ENCODE measurements around the gene SOX15. TPM values are rescaled to one million over a fixed set of nuclear protein-coding genes. Genes with fewer than 3 reads are reported as not detected.
A peak's percentile ranks its signal among the peaks of the same experiment; 100 is the strongest.

SOX15 gene
- total and polyA plus RNA-seq, 3 donors from 2014 or later = 2.6 to 4.0 (median 2.8) TPM

- Histone ChIP-seq H3K4me1 (peaks cover 2% of the 10 kb centered on the region), H3K4me3 (no peak overlapping the region), H3K9me3 (no peaks in the 10 kb centered on the region), H3K27me3 (no peaks in the 10 kb centered on the region), H3K27ac (no peak overlapping the region), H3K36me3 (ENCODE audit: low read depth, missing control alignments) (no peaks in the 10 kb centered on the region)
- TF ChIP-seq POLR2A (IDR thresholded peaks at IDR 0.05) = no peak
- no peak for TF ChIP-seq CTCF (IDR thresholded peaks at IDR 0.05)
- 85 to 86% methylated on average over 12 of the region's 12 CpGs for WGBS, 2 donors
- DNase-seq = no peak
- intact Hi-C loops (cut with DNase I; ENCODE audit: low total_unique reads) = no loop called here
These were observed 3.4 kb upstream of the SOX15 start for GRCh38 chr17:7593296-7593695.

GRCh38 chr17:7592422-7593021 is 2.6 kb upstream of the SOX15 start:
- no peaks in the 10 kb centered on the region for H3K36me3 ChIP-seq (ENCODE audit: low read depth, missing control alignments)
- H3K4me1 ChIP-seq = peaks cover 2% of the 10 kb centered on the region
- no peak overlapping the region for H3K4me3 ChIP-seq
- H3K27me3 ChIP-seq = no peaks in the 10 kb centered on the region
- no peak overlapping the region for H3K27ac ChIP-seq
- H3K9me3 ChIP-seq = no peaks in the 10 kb centered on the region
- intact Hi-C loops (cut with DNase I; ENCODE audit: low total_unique reads) = no loop called here
- TF ChIP-seq CTCF (IDR thresholded peaks at IDR 0.05) (no peak), POLR2A (IDR thresholded peaks at IDR 0.05) (no peak)
- 93 to 95% methylated on average over 23 of the region's 23 CpGs for WGBS, 2 donors
- DNase-seq = no peak

GRCh38 chr17:7591596-7591995 is 1.7 kb upstream of the SOX15 start:
- Histone ChIP-seq H3K36me3 (ENCODE audit: low read depth, missing control alignments) (no peaks in the 10 kb centered on the region), H3K4me1 (peaks cover 2% of the 10 kb centered on the region), H3K9me3 (no peaks in the 10 kb centered on the region), H3K27me3 (no peaks in the 10 kb centered on the region), H3K4me3 (no peak overlapping the region), H3K27ac (no peak overlapping the region)
- TF ChIP-seq POLR2A (IDR thresholded peaks at IDR 0.05) (no peak), CTCF (IDR thresholded peaks at IDR 0.05) (no peak)
- no peak for DNase-seq
- 88 to 92% methylated on average over 5 of the region's 5 CpGs for WGBS, 2 donors
- intact Hi-C loops (cut with DNase I; ENCODE audit: low total_unique reads) = no loop called here

- Histone ChIP-seq H3K4me3 (no peak overlapping the region), H3K4me1 (peaks cover 2% of the 10 kb centered on the region), H3K27me3 (no peaks in the 10 kb centered on the region), H3K27ac (no peak overlapping the region), H3K36me3 (ENCODE audit: low read depth, missing control alignments) (no peaks in the 10 kb centered on the region), H3K9me3 (no peaks in the 10 kb centered on the region)
- intact Hi-C loops (cut with DNase I; ENCODE audit: low total_unique reads) = no loop called here
- DNase-seq = no peak
- WGBS, 2 donors = 53 to 80% methylated on average over 3 to 4 of the region's 4 CpGs
- no peak for TF ChIP-seq CTCF (IDR thresholded peaks at IDR 0.05)
- TF ChIP-seq POLR2A (IDR thresholded peaks at IDR 0.05) = no peak
These were observed 849 bp upstream of the SOX15 start for GRCh38 chr17:7590743-7591142.

- H3K36me3 ChIP-seq (ENCODE audit: low read depth, missing control alignments) = no peaks in the 10 kb centered on the region
- H3K27me3 ChIP-seq = no peaks in the 10 kb centered on the region
- peaks cover 8% of the 10 kb centered on the region for H3K4me1 ChIP-seq
- H3K4me3 ChIP-seq = peak overlapping the region; percentile 47 to 61
- 20 to 39% methylated on average over 22 to 23 of the region's 56 CpGs for WGBS, 2 donors
- intact Hi-C loops (cut with DNase I; ENCODE audit: low total_unique reads) = no loop called here
- peak; percentile 90 for DNase-seq
- no peaks in the 10 kb centered on the region for H3K9me3 ChIP-seq
- H3K27ac ChIP-seq = peak overlapping the region; percentile 28 to 53
- peak; percentile 81 to 89 (median 87) for TF ChIP-seq CTCF (IDR thresholded peaks at IDR 0.05)
- TF ChIP-seq POLR2A (IDR thresholded peaks at IDR 0.05) = no peak
These were observed 558 bp downstream of the SOX15 start for GRCh38 chr17:7589204-7589868.

Measured in testis (tissue), 3 donors.